GM20431 (cell line): ENCODE measurements around the gene GRIK1.

Source experiments
- in situ Hi-C: fragments of 300-500 bp; cut with MseI, MboI; formaldehyde crosslinking; loops from one replicate; pipeline ENCODE4 v1.15.0; 2020; ENCODE audit warnings: low sequenced_read_pairs; ENCODE audit not compliant: unreplicated experiment

Gene GRIK1

GRCh38 chr21:29684106-29684505 is 255.7 kb downstream of the GRIK1 start:
- in situ Hi-C loops, result no loop called here

- in situ Hi-C loops, result no loop called here
Observed at GRCh38 chr21:29682800-29683199, 257.0 kb downstream of the GRIK1 start.

- in situ Hi-C loops, result no loop called here
Observed at GRCh38 chr21:29680273-29680672, 259.5 kb downstream of the GRIK1 start.

GRCh38 chr21:29678626-29679025 is 261.2 kb downstream of the GRIK1 start:
- in situ Hi-C loops, result no loop called here

- in situ Hi-C loops, result no loop called here
Observed at GRCh38 chr21:29677326-29677725, 262.5 kb downstream of the GRIK1 start.

- in situ Hi-C loops, result no loop called here
Observed at GRCh38 chr21:29676395-29676794, 263.4 kb downstream of the GRIK1 start.

- in situ Hi-C loops, result no loop called here
Observed at GRCh38 chr21:29675451-29675850, 264.3 kb downstream of the GRIK1 start.

GRCh38 chr21:29674343-29674742 is 265.5 kb downstream of the GRIK1 start:
- in situ Hi-C loops, result no loop called here

GRCh38 chr21:29673096-29673610 is 266.6 kb downstream of the GRIK1 start:
- in situ Hi-C loops, result no loop called here

GRCh38 chr21:29671728-29672127 is 268.1 kb downstream of the GRIK1 start:
- in situ Hi-C loops, result no loop called here

- in situ Hi-C loops, result no loop called here
Observed at GRCh38 chr21:29670228-29670627, 269.6 kb downstream of the GRIK1 start.

GRCh38 chr21:29669416-29669815 is 270.4 kb downstream of the GRIK1 start:
- in situ Hi-C loops, result no loop called here

GRCh38 chr21:29667651-29668050 is 272.1 kb downstream of the GRIK1 start:
- in situ Hi-C loops, result no loop called here

GRCh38 chr21:29664615-29665014 is 275.2 kb downstream of the GRIK1 start:
- in situ Hi-C loops, result no loop called here

GRCh38 chr21:29661672-29662442 is 277.9 kb downstream of the GRIK1 start:
- in situ Hi-C loops, result no loop called here

- in situ Hi-C loops, result no loop called here
Observed at GRCh38 chr21:29660047-29660720, 279.6 kb downstream of the GRIK1 start.

GRCh38 chr21:29658934-29659203 is 280.9 kb downstream of the GRIK1 start:
- in situ Hi-C loops, result no loop called here

GRCh38 chr21:29658177-29658933 is 281.4 kb downstream of the GRIK1 start:
- in situ Hi-C loops, result no loop called here

GRCh38 chr21:29657240-29657989 is 282.4 kb downstream of the GRIK1 start:
- in situ Hi-C loops, result no loop called here

- in situ Hi-C loops, result no loop called here
Observed at GRCh38 chr21:29656504-29657239, 283.1 kb downstream of the GRIK1 start.
